GM12891 (cell line): ENCODE measurements around the gene SENP1. TPM values are rescaled to one million over a fixed set of nuclear protein-coding genes. Genes with fewer than 3 reads are reported as not detected.
A peak's percentile ranks its signal among the peaks of the same experiment; 100 is the strongest.

Experiments
- DNase-seq: peaks from one replicate; pipeline ENCODE4 v3.0.0; 2011; ENCODE audit warnings: low spot score; ENCODE audit not compliant: insufficient read length
- FAIRE-seq: peaks from 2 replicates; lab custom pipeline; 2011; peaks lifted over from hg19 to GRCh38; lab: Jason Lieb, UNC
- PAX5 ChIP-seq: IDR thresholded peaks from 2 replicates; pipeline ENCODE4 v1.6.1; 2011; ENCODE audit warnings: low read length, moderate library complexity, mild to moderate bottlenecking; ENCODE audit not compliant: insufficient read depth, severe bottlenecking
- POLR2A ChIP-seq: IDR thresholded peaks from 2 replicates; pipeline ENCODE4 v1.6.1; 2011; ENCODE audit warnings: low read depth, low read length, control low read depth
- POLR2AphosphoS5 ChIP-seq: IDR thresholded peaks from 2 replicates; pipeline ENCODE4 v1.6.1; 2011; ENCODE audit warnings: low read depth, low read length, control low read depth
- POU2F2 ChIP-seq: IDR thresholded peaks from 2 replicates; pipeline ENCODE4 v1.6.1; 2011; ENCODE audit warnings: low read depth, mild to moderate bottlenecking, control low read depth, low read length, moderate library complexity
- SPI1 ChIP-seq: IDR thresholded peaks from 2 replicates; pipeline ENCODE4 v1.6.1; 2011; ENCODE audit warnings: low read depth, low read length, control low read depth
- TAF1 ChIP-seq: IDR thresholded peaks from 2 replicates; pipeline ENCODE4 v1.6.1; 2011; ENCODE audit warnings: low read depth, low read length, control low read depth
- polyA plus RNA-seq: library from polyadenylated mRNA; unstranded; fragments of >200 nt; gene quantifications from one replicate; pipeline ENCODE4 v1.2.1, GENCODE V29; 2012; ENCODE audit warnings: low read depth, missing spikeins, inconsistent platforms; ENCODE audit not compliant: missing spikeins

SENP1 gene
- polyA plus RNA-seq = 9.4 TPM

DNA sequence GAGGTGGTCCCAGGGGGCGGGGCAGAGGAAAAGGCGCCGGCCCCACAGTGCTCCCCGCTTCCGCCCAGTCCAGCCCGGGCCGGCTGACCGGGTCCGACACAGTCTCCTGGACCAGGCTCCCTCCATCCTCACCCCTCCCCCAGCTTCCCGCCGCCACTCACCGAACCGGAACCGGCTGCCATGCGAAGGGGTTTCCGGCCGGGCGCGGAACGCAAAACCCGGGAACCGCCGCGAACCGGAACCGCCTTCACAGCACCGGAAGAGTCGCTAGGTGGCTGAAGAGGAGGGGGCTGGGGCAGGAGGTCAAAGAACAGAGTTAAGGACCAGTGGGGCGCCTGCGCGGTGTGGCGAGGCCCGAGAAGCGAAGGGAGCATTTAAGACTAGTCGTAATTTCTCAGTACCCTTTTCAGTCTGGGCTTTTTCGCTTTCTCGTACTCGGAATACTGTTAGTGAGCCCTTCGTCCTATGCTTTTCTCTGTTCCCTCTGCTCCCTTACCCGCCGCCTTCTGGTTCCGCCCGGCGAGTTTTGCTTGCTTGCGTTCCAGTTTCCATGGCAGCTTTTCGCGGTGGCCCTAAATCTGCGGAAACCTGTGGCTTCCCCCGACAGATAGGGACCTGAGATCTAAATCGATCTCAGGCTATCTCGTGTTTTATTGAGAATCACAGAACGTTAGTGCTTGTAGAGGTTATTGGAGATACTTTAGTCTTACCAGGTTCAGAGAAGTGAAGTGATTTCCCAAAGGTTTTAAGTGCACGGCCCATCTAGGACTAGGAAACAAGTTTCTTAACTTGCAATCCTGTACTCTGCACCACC lies at the start of gene SENP1:
Gene SENP1 (minus strand): TSS at position 213 of the 814 bp plus-strand sequence. CDS start 4,607 bp downstream, outside the sequence.
- TF ChIP-seq POLR2A (peak; percentile 79), TAF1 (peak; percentile 73), POLR2AphosphoS5 (peak; percentile 79), SPI1 (no peak), PAX5 (peak; percentile 99), POU2F2 (no peak; the same call in 1 of the 2 replicates)
- peak; percentile 70 for FAIRE-seq
- DNase-seq = peak; percentile 67

DNA sequence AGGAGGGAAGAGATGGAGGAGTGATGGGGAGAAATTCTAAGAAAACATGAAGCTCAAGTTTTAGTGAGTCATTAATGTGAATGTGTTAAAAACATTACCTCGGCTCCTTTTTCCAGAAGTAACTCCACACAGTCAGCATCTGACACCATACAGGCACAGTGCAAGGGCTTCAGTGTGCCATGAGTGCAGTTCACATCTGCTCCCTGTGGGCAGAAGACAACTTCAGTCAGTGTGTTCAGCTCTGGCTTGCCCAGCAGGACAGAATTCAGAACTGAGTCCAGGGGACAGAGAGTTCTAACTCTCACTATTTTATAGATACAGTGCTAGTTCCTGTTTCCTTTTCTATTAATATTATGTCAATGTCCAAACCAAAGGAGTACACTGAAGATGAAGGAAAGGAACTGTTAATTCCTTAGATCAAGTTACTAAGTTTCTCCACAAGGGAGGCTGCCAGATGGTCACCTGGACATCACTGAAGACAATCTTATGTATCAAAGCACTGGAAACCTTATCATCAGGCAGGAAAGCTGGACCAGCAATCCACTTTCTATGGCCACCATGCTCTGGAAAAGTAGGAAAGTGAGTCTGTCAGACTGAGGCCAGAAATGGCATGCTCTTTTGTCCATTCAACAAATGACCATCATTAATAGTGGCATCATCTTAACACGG lies 45.4 kb upstream of the SENP1 start:
- TF ChIP-seq SPI1 = no peak
- TF ChIP-seq POLR2AphosphoS5 = no peak
- no peak for TF ChIP-seq TAF1
- no peak for TF ChIP-seq PAX5
- TF ChIP-seq POLR2A = no peak
- no peak for TF ChIP-seq POU2F2
- FAIRE-seq (peak; percentile 23), DNase-seq (no peak)

DNA sequence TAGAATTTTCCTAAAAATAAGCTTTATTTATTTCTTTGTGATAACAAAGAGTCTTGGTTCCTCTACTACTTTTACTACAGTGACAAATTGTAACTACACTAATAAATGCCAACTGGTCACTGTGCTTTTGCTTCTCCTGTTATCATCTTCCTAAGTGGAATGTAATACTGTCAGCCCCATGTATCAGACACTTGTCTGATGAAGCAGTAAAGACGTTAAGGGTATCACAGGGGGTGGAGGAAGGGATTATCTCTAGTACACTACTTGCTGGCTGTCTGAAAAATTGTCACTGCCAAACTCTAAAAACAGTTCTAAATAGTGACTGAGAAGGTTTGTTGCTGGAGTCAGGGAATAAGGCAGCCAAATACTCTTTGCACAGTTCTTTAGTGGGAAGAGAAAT lies 40.1 kb upstream of the SENP1 start:
- DNase-seq = no peak
- FAIRE-seq = no peak
- no peak for TF ChIP-seq POLR2A
- no peak for TF ChIP-seq POLR2AphosphoS5
- TF ChIP-seq TAF1 = no peak
- TF ChIP-seq SPI1 = no peak
- no peak for TF ChIP-seq PAX5
- TF ChIP-seq POU2F2 = no peak

DNA sequence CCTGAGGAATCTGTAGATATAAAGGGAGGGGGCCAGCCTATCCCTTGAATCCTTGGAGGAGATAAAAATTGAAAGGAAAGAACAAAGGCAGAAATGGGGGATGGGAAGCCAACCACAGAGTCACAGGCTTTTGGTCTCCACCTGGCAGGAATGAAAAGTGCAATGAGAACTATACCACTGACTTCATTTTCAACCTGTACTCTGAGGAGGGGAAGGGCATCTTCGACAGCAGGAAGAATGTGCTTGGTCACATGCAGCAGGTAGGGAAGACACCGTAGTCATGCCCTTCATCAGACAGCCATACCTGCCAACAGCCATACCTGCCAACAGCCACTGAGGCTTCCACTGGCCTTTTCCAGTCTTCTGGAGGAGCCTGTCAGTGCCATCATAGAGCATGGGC lies 38.0 kb upstream of the SENP1 start:
- TF ChIP-seq PAX5 = no peak
- TF ChIP-seq POLR2AphosphoS5 = no peak
- FAIRE-seq (no peak), DNase-seq (no peak)

DNA sequence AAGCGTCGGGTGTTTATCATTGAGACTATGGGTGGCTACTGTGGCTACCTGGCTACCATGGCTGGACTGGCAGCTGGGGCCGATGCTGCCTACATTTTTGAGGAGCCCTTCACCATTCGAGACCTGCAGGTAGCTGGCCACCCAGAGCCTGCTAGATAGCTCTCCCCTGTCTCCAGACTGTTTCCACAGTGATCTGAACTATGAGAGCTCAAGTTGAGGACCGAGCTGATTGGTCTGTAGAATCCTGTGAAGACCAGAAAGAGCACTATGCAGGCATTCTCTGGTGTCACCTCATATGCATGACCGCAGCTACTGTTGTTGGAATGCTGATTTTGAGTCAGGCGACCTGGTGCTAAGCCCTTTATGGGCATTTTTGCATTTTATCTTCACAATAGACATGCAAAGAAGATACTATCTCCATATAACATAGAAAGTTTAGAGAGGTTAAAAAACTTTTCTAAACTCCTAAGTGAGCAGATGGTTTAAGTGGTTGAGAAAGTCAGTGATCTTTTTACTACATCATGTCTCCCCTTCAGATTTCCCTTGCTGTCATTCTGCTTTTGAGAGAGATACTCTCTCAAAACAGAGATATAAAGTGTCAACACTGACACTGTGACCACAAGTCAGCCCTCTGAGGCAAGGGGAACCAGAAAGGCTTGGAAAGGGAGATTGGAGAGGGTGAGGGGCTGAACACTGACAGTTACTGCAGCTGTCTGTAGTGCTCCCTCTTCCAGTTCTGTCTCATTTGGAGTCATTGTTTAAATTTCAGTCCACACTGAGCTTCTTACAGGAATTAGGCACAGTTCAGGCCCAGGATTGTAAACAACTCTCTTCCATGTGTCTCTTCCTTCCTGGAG lies 37.2 kb upstream of the SENP1 start:
- DNase-seq (no peak), FAIRE-seq (no peak)
- TF ChIP-seq POLR2AphosphoS5 (no peak), POLR2A (no peak), POU2F2 (no peak), PAX5 (no peak), SPI1 (no peak), TAF1 (no peak)

DNA sequence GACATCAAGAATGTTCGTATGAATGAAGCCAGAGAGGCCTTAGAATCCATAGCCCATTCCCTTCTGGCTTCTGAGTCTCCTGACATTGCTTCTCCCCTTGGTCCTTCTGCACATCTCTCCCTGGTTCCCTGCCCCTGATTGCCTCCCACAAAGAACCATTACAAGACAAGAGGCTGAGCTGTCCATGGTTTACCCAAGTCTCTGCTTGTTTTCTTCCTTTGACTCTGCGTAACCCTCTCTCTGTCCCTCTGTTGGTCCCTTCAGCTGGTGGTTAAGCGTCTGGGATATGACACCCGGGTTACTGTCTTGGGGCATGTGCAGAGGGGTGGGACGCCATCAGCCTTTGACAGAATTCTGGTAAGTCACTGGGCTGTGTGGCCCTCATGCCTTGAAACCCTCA lies 29.1 kb upstream of the SENP1 start:
- FAIRE-seq = no peak
- no peak for TF ChIP-seq TAF1
- TF ChIP-seq POLR2AphosphoS5 = no peak
- TF ChIP-seq SPI1 = no peak
- no peak for TF ChIP-seq POLR2A
- no peak for TF ChIP-seq POU2F2
- no peak for TF ChIP-seq PAX5
- DNase-seq = no peak

DNA sequence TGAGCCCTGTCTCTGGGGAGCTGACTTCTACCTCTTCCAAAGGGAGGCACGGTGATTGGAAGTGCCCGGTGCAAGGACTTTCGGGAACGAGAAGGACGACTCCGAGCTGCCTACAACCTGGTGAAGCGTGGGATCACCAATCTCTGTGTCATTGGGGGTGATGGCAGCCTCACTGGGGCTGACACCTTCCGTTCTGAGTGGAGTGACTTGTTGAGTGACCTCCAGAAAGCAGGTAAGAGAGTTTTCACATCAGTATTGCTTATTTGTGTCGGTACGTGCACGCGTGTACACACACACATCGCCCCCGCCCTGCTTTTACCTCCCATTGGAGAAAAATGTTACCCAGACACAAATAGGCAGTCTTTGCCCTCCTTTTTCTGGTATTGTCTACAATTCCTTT lies 26.9 kb upstream of the SENP1 start:
- DNase-seq = no peak
- FAIRE-seq = no peak
- no peak for TF ChIP-seq POLR2A
- TF ChIP-seq TAF1 = no peak
- TF ChIP-seq POU2F2 = no peak
- TF ChIP-seq SPI1 = no peak
- TF ChIP-seq PAX5 = no peak
- no peak for TF ChIP-seq POLR2AphosphoS5

DNA sequence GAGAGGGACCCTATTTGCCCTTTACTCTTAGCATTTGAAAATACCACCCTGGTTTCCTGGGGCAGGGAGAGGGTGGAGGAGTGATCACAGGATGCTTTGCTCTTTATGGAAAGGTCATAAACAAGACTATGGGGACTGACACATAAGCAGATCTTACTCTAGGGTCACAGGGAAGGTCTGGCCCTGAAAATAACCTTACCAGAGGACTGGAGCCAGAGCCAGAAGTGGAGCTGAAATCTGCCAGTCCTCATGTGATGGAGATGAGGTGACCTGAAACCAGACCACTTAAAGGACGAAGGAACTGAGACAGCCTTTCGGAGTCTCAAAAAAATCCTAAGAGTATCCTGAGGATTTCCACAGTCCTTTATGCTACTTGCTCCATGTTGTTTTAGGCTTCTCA lies 25.6 kb upstream of the SENP1 start:
- no peak for TF ChIP-seq POLR2A
- no peak for TF ChIP-seq POLR2AphosphoS5
- TF ChIP-seq TAF1 = no peak
- no peak for TF ChIP-seq SPI1
- TF ChIP-seq PAX5 = no peak
- TF ChIP-seq POU2F2 = no peak
- FAIRE-seq (no peak), DNase-seq (no peak)

DNA sequence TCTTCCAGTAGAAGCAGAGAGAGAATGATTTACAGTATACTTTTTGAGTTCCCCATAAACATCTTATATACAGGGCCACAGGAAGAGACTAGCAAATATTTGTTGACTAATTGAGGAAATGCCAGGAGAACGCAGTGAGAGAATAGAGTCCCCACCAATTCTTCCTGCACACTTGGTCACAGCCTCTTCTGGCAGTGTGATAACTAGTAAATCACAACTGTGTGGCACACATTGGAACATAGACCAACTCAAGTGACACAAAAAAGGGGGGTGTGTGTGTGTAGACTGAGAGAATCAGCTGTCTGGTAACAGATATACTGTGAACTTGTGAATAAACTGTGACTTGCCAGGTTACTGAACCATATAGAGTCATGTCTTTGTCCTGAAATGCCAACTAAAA lies 23.5 kb upstream of the SENP1 start:
- no peak for FAIRE-seq
- TF ChIP-seq TAF1 (no peak), POLR2AphosphoS5 (no peak), PAX5 (no peak), POLR2A (no peak), POU2F2 (no peak), SPI1 (no peak)
- no peak for DNase-seq

DNA sequence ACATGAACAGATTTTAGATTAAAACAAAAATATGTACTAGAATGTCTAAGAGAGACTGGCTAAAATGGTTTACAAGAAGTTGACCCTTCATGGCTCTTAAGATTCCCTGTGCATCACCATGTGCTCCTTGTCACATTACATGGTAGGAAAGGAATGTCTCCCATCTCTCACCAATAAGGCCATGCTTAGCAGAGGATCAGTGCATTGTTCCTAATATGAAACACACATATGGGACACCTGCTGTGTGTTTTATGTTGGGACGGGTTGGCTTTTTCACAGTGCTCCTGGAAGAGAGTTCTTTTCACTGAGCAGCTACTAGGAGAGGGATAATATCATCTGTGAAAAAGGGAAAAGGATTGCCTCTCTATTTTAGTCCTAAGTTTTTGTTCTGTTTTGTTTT lies 22.9 kb upstream of the SENP1 start:
- TF ChIP-seq POU2F2 (no peak), TAF1 (no peak), SPI1 (no peak), PAX5 (no peak), POLR2A (no peak), POLR2AphosphoS5 (no peak)
- FAIRE-seq (no peak), DNase-seq (no peak)
